HCEC 1CT (cell line): ENCODE data around the gene PAX6.
A peak's percentile ranks its signal among the peaks of the same experiment; 100 is the strongest.

Experiments
- DNase-seq: peaks from one replicate; pipeline ENCODE4 v3.0.0-alpha.2; 2017

PAX6 gene

GRCh38 chr11:31810779-31811647, at the start of gene PAX6:
Gene PAX6, minus strand, starts transcription at chr11:31811322. Its CDS starts 4,911 bp downstream, at chr11:31806411.
- peak; percentile 61 for DNase-seq

DNA sequence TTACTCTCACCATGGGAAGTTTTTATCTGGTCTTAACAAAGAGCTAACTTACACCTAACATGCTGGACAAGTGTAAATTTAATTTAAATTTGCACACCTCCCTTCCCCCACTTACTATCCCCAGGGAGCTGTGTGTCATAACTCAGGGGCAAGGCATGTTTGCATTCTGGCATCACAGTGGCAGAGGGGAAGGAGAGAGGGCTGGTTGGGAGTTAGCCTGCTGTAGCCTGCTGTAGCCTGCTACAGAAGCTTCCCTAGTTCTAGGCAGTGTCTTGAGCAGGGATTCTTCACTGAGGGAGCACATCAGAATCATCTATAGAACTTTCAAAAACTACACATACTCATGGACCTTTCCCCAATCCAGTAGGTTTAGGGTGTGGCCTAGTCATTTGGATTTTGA, 49.3 kb upstream of the PAX6 start:
- no peak for DNase-seq

DNA sequence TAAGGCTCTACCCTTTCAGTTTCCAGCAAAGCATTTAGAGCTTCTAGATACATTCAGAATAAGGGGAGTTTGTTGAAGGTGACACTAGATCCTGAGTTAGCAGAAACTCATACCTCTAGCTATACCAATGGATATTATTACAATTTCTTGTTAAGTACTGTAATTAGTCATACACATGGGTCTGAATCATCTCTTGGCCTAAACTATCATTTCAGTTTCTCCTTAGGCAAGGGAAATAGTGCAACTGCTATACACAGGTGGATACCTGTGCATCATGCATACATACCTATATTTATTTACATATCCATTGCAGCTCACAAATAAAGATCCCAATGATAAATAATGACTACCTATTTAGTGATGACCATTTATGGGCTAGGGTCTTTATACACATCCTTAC, 45.1 kb upstream of the PAX6 start:
- no peak for DNase-seq

DNA sequence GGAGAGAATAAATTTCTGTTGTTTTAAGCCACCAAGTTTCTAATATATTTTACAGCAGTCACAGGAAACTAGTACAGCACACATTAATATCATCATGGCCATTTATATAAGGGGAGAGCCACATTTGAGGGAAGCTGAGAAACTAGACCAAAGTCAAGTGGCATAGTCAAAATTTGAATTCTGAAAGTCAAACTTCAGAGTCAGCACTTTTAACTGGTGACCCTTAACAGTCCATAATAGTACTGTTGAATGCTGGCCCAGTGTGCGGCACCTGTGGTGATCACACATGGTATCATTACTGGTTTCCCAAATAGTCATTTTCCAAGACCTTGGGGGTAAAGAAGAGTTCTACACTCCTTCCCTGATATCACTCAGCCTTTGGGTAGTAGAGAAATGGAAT, 44.3 kb upstream of the PAX6 start:
- no peak for DNase-seq

DNA sequence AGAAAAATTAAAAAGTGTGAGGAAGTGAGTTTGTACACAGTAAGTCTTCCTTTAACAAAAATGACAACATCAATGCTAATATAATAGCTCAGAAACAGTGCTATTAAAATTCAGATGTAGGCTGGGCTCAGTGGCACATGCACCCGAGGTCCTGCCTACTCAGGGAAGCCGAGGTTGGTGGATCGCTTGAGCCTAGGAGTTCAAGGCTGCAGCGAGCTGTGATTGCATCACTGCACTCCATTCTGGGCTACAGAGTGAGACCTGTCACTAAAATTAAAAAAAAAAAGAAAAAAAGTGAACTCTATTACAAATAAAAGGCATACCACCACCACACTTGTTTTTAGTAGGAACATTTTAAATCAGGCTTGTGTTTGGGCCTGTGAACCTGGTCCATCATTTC, 39.2 kb upstream of the PAX6 start:
- no peak for DNase-seq

- no peak for DNase-seq
Measured at GRCh38 chr11:31847761-31848160, 36.6 kb upstream of the PAX6 start.

- no peak for DNase-seq
Measured at GRCh38 chr11:31845331-31845730, 34.2 kb upstream of the PAX6 start.

GRCh38 chr11:31844351-31844750, 33.2 kb upstream of the PAX6 start:
- DNase-seq: peak; percentile 68

- DNase-seq: no peak
Measured at GRCh38 chr11:31841435-31841834, 30.3 kb upstream of the PAX6 start.

- no peak for DNase-seq
Measured at GRCh38 chr11:31834237-31834636, 23.1 kb upstream of the PAX6 start.

- DNase-seq: no peak
Measured at GRCh38 chr11:31830406-31830805, 19.3 kb upstream of the PAX6 start.

DNA sequence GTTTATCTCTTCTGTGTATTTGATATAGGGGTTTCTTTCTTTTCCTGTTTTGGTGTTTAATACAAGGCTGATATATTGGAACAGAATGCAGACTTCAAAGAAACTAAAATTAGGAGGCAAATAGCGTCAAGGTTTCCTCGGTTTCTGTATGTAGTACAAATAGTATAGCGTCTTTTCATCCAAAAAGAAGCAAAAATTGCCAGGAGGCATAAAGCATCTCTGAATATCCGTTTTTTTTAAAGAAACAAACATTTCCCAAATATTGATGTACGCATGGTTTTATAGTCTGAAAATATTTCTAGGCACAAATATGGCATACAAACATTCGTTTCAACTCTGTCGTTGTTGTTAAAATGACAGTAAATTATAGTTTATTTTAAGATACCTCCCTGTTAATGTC, 17.1 kb upstream of the PAX6 start:
- DNase-seq: no peak

DNA sequence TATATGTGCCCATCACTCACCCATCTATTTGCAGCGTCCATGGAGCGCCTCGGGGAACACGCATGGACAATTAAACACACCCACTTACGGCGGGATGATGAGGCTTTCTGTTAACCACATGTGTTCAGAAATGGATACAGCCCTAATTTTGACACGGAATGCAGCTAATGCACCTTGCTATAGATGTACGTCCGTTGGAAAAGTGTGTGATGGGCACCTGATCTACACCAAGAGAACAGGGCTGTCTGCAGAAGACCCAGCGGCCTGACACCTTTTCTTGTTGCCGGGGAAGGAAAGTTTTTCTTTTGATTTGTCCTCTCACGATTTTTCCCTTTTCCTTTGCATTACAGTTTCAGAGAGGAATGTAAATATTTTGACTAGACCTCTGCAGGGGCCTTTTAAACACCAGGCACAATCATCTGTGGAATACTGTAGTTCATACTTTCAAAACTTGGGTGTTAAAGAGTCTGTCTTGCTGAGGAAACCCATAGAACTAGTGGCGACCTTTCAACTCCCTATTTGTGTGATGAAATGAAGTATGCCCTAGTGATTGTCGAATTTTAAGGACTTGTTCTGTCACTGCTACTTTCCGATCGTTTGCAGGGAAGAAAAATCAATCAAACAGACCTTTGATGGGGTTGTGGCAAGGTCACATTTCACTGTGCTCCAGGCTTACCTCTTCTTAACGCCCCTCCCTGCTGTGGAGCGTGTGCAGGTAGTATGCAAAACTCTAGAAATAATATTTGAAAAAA, 16.5 kb upstream of the PAX6 start:
- DNase-seq: no peak

- no peak for DNase-seq
Measured at GRCh38 chr11:31826536-31827438, 15.7 kb upstream of the PAX6 start.

GRCh38 chr11:31825838-31826484, 14.8 kb upstream of the PAX6 start:
- DNase-seq: no peak

GRCh38 chr11:31824879-31825837, 14.0 kb upstream of the PAX6 start:
- no peak for DNase-seq

- no peak for DNase-seq
Measured at GRCh38 chr11:31824332-31824878, 13.3 kb upstream of the PAX6 start.

- no peak for DNase-seq
Measured at GRCh38 chr11:31823644-31824331, 12.7 kb upstream of the PAX6 start.

- DNase-seq: no peak
Measured at GRCh38 chr11:31822927-31823643, 12.0 kb upstream of the PAX6 start.
